IMR-90 (cell line): Measurements from ENCODE around the gene ANKRD42. TPM values are rescaled to one million over a fixed set of nuclear protein-coding genes. Genes with fewer than 3 reads are reported as not detected.

ENCODE experiments used
- ATAC-seq: fragments of 200-7000 bp; cut with Tn5 transposase; 2 replicates; pipeline ENCODE4 v1.9.1; 2020; ENCODE audit warnings: low read depth, mild to moderate bottlenecking, moderate library complexity
- BruUV-seq: library from RNA; stranded (reverse); fragments of 400-500 nt; replicated peaks from 2 replicates; lab custom pipeline; 2021; lab: Mats Ljungman, UMichigan
- CTCF ChIA-PET: fragments of 300-600 bp; formaldehyde crosslinking; extraction: SDS; loops from one replicate; lab custom pipeline; 2021; ENCODE audit warnings: antibody characterized with exemption; lab: Yijun Ruan, JAX
- POLR2A ChIA-PET: fragments of 300-600 bp; sonication (Branson Sonifier 250); formaldehyde crosslinking; loops from one replicate; lab custom pipeline; 2022; ENCODE audit warnings: antibody characterized with exemption; ENCODE audit not compliant: unreplicated experiment; lab: Charles Lee
- DNase-seq: peaks from one replicate; pipeline ENCODE4 v3.0.0; 2013
- H2AFZ ChIP-seq: replicated peaks from 2 replicates; pipeline ENCODE3; 2013; ENCODE audit warnings: low read length, mild to moderate bottlenecking; ENCODE audit not compliant: poor library complexity
- H2AK5ac ChIP-seq: 2 replicates; pipeline ENCODE4 v1.6.1; 2013; ENCODE audit warnings: low read depth, low read length, inconsistent platforms
- H2AK9ac ChIP-seq: replicated peaks from 2 replicates; pipeline ENCODE3; 2013; ENCODE audit warnings: mild to moderate bottlenecking, low read depth, low read length, moderate library complexity; ENCODE audit not compliant: poor library complexity
- H2BK120ac ChIP-seq: 2 replicates; pipeline ENCODE4 v1.6.1; 2013; ENCODE audit warnings: low read depth, low read length, inconsistent platforms
- H2BK15ac ChIP-seq: 3 replicates; pipeline ENCODE4 v1.6.1; 2013; ENCODE audit warnings: low read depth, low read length, inconsistent platforms
- H2BK20ac ChIP-seq: 2 replicates; pipeline ENCODE4 v1.6.1; 2013; ENCODE audit warnings: low read depth, mild to moderate bottlenecking, inconsistent platforms, low read length, moderate library complexity
- H2BK5ac ChIP-seq: 2 replicates; pipeline ENCODE4 v1.6.1; 2013; ENCODE audit warnings: mild to moderate bottlenecking, low read depth, low read length, inconsistent platforms; ENCODE audit not compliant: poor library complexity, severe bottlenecking
- H3K14ac ChIP-seq: replicated peaks from 2 replicates; pipeline ENCODE4 v1.6.1; 2013; ENCODE audit warnings: low read depth, low read length, inconsistent platforms
- H3K18ac ChIP-seq: 2 replicates; pipeline ENCODE4 v1.6.1; 2013; ENCODE audit warnings: low read depth, low read length, control low read depth
- H3K23ac ChIP-seq: 2 replicates; pipeline ENCODE4 v1.6.1; 2013; ENCODE audit warnings: low read depth, low read length, inconsistent platforms
- H3K27ac ChIP-seq: 2 replicates; pipeline ENCODE4 v1.5.1; 2013; ENCODE audit warnings: mild to moderate bottlenecking, control low read depth, low read length; ENCODE audit not compliant: insufficient read depth
- H3K27me3 ChIP-seq: 2 replicates; pipeline ENCODE4 v1.6.1; 2013; ENCODE audit warnings: low read length; ENCODE audit not compliant: control insufficient read depth, insufficient read depth
- H3K36me3 ChIP-seq: 2 replicates; pipeline ENCODE4 v1.6.1; 2013; ENCODE audit warnings: low read length, mixed read lengths; ENCODE audit not compliant: control insufficient read depth, insufficient read depth
- H3K4ac ChIP-seq: 2 replicates; pipeline ENCODE4 v1.6.1; 2013; ENCODE audit warnings: low read depth, low read length, inconsistent platforms
- H3K4me1 ChIP-seq: 2 replicates; pipeline ENCODE4 v1.6.1; 2013; ENCODE audit warnings: low read length, mixed read lengths; ENCODE audit not compliant: control insufficient read depth, insufficient read depth
- H3K4me2 ChIP-seq: 2 replicates; pipeline ENCODE4 v1.6.1; 2013; ENCODE audit warnings: low read depth, mild to moderate bottlenecking, control low read depth, low read length, moderate library complexity
- H3K4me3 ChIP-seq: 2 replicates; pipeline ENCODE4 v1.5.1; 2013; ENCODE audit warnings: low read depth, mild to moderate bottlenecking, control low read depth, low read length, moderate library complexity; ENCODE audit not compliant: insufficient read depth
- H3K56ac ChIP-seq: 2 replicates; pipeline ENCODE4 v1.6.1; 2013; ENCODE audit warnings: low read length, inconsistent platforms; ENCODE audit not compliant: insufficient read depth; ENCODE audit errors: extremely low read depth
- H3K79me1 ChIP-seq, 2 experiments: 2 replicates each; pipeline ENCODE4 v1.6.1; 2013; ENCODE audit warnings: low read length in 2 of 2, inconsistent platforms in 1 of 2, low read depth in 1 of 2
- H3K9ac ChIP-seq: 2 replicates; pipeline ENCODE4 v1.6.1; 2013; ENCODE audit warnings: low read depth, low read length, control low read depth
- H3K9me1 ChIP-seq: 2 replicates; pipeline ENCODE4 v1.6.1; 2013; ENCODE audit warnings: low read length, inconsistent platforms; ENCODE audit not compliant: insufficient read depth
- H3K9me3 ChIP-seq: 2 replicates; pipeline ENCODE4 v1.6.1; 2013; ENCODE audit warnings: low read length; ENCODE audit not compliant: control insufficient read depth, insufficient read depth
- H4K20me1 ChIP-seq: 2 replicates; pipeline ENCODE4 v1.6.1; 2013; ENCODE audit warnings: low read length, inconsistent platforms; ENCODE audit not compliant: insufficient read depth
- H4K5ac ChIP-seq: 2 replicates; pipeline ENCODE4 v1.6.1; 2013; ENCODE audit warnings: mild to moderate bottlenecking, low read depth, low read length, control low read depth
- H4K8ac ChIP-seq, 2 experiments: 2 replicates each; pipeline ENCODE4 v1.6.1; 2013; ENCODE audit warnings: low read depth in 2 of 2, low read length in 2 of 2, control low read depth in 1 of 2, inconsistent platforms in 1 of 2
- H4K91ac ChIP-seq: 2 replicates; pipeline ENCODE4 v1.6.1; 2013; ENCODE audit warnings: low read depth, low read length, inconsistent platforms; ENCODE audit not compliant: insufficient read depth
- BHLHE40 ChIP-seq: fragments of 150-350 bp; IDR thresholded peaks from 2 replicates; pipeline ENCODE4 v1.6.1; 2016; ENCODE audit warnings: mild to moderate bottlenecking, low read depth, low read length
- CEBPB ChIP-seq: IDR thresholded peaks from 2 replicates; pipeline ENCODE4 v1.6.1; 2012; ENCODE audit warnings: low read depth, low read length, improper control_type of control experiment
- CHD1 ChIP-seq: IDR thresholded peaks from 2 replicates; pipeline ENCODE4 v1.6.1; 2012; ENCODE audit warnings: low read depth, low read length, improper control_type of control experiment
- FOS ChIP-seq: fragments of 150-350 bp; IDR thresholded peaks from 2 replicates; pipeline ENCODE4 v1.6.1; 2016; ENCODE audit warnings: low read depth, low read length
- MAFK ChIP-seq: IDR thresholded peaks from 2 replicates; pipeline ENCODE4 v1.6.1; 2012; ENCODE audit warnings: low read depth, low read length, improper control_type of control experiment
- MAZ ChIP-seq: IDR thresholded peaks from 2 replicates; pipeline ENCODE4 v1.6.1; 2012; ENCODE audit warnings: low read depth, mild to moderate bottlenecking, low read length, improper control_type of control experiment, moderate library complexity, borderline replicate concordance
- MXI1 ChIP-seq: IDR thresholded peaks from 2 replicates; pipeline ENCODE4 v1.6.1; 2012; ENCODE audit warnings: low read depth, mild to moderate bottlenecking, low read length, moderate library complexity, borderline replicate concordance
- NFE2L2 ChIP-seq: fragments of 150-350 bp; IDR thresholded peaks from 2 replicates; pipeline ENCODE4 v1.6.1; 2016; ENCODE audit warnings: low read depth, mild to moderate bottlenecking, low read length
- POLR2A ChIP-seq: IDR thresholded peaks from 2 replicates; pipeline ENCODE4 v1.6.1; 2012; ENCODE audit warnings: mild to moderate bottlenecking, low read depth, low read length
- RAD21 ChIP-seq: IDR thresholded peaks from 2 replicates; pipeline ENCODE4 v1.6.1; 2012; ENCODE audit warnings: low read length, improper control_type of control experiment
- RCOR1 ChIP-seq: IDR thresholded peaks from 2 replicates; pipeline ENCODE4 v1.6.1; 2012; ENCODE audit warnings: mild to moderate bottlenecking, low read length, improper control_type of control experiment; ENCODE audit not compliant: insufficient replicate concordance
- RFX5 ChIP-seq: IDR thresholded peaks from 2 replicates; pipeline ENCODE4 v1.8.0; 2012; ENCODE audit warnings: low read depth, mild to moderate bottlenecking, low read length, moderate library complexity
- SMC3 ChIP-seq: fragments of 150-350 bp; IDR thresholded peaks from 2 replicates; pipeline ENCODE4 v1.6.1; 2016; ENCODE audit warnings: low read depth, mild to moderate bottlenecking, antibody characterized with exemption, low read length, moderate library complexity
- WGBS, 2 experiments: methylation state at CpG; one replicate each; pipeline versions ENCODE4 v1.1.5 to v1.1.7; 2013; ENCODE audit warnings: missing lambda C conversion rate in 2 of 2; ENCODE audit not compliant: insufficient read length in 1 of 2; ENCODE audit errors: extremely low coverage in 2 of 2; 5-methylcytosine and 5-hydroxymethylcytosine counted together
- dilution Hi-C: fragments of 300-500 bp; cut with HindIII; formaldehyde crosslinking; loops from one replicate; pipeline ENCODE4 v1.14.3; 2018; ENCODE audit warnings: low sequenced_read_pairs; ENCODE audit not compliant: unreplicated experiment
- in situ Hi-C: fragments of 300-500 bp; cut with MboI; formaldehyde crosslinking; loops from 3 replicates; pipeline ENCODE4 v1.14.3; 2019; ENCODE audit warnings: low sequenced_read_pairs, inconsistent platforms, mixed read lengths
- intact Hi-C: fragments of 100-400 bp; cut with micrococcal nuclease; formaldehyde crosslinking; loops from 2 replicates; pipeline ENCODE4 v1.10.0; 2022
- polyA plus RNA-seq, 3 experiments: library from polyadenylated mRNA; depleted of rRNA; stranded (reverse); fragments of >200 nt; gene quantifications; 2 replicates each; pipeline ENCODE4 v1.2.3, GENCODE V29; 2012; ENCODE audit warnings: low replicate concordance in 1 of 3
- total RNA-seq: library from RNA; depleted of rRNA; stranded (reverse); fragments of >200 nt; gene quantifications from 2 replicates; pipeline ENCODE4 v1.2.3, GENCODE V29; 2012
- TF ChIP-seq, protein P1 (sequence below): fragments of 150-350 bp; IDR thresholded peaks from 2 replicates; pipeline ENCODE4 v1.6.1; 2017; ENCODE audit warnings: mild to moderate bottlenecking, antibody characterized with exemption, low read length, low read depth
- TF ChIP-seq, protein P2 (sequence below): conservative IDR thresholded peaks from 2 replicates; pipeline ENCODE4 v1.5.1; 2012; ENCODE audit warnings: mild to moderate bottlenecking, low read depth, low read length, improper control_type of control experiment
- TF ChIP-seq, protein P3 (sequence below): fragments of 150-350 bp; IDR thresholded peaks from 2 replicates; pipeline ENCODE4 v1.6.1; 2016; ENCODE audit warnings: low read depth, mild to moderate bottlenecking, low read length, moderate library complexity, borderline replicate concordance

The ANKRD42 gene
- total and polyA plus RNA-seq, 2 of the 4 experiments (the other 2 are of a cell fraction) = 5.2 to 5.6 TPM

DNA sequence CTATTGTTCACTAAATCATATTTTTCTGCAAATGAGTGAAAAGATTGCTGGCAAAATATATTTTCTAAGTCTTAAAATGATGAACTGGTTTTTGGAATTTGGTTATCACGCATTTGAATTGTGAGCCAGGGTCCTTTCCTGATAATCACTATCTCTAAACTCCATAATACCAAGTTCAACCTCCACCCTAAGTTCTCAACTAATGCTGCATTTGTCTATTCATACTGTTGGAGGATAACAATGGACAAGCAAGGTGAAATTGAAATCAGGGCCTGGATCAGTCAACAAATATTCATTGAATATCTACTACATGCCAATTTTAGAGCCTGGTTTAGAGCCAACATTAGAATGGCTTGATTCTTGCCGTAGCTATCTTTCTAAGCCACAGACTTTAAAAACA, 41.2 kb upstream of the ANKRD42 start:
- WGBS, 2 experiments = no CpG with 5 or more reads among the region's 2 CpGs
- H3K9me1 ChIP-seq = no peaks in the 10 kb centered on the region
- no peak overlapping the region for H2BK120ac ChIP-seq
- H4K8ac ChIP-seq = no peak overlapping the region
- H3K18ac ChIP-seq = no peak overlapping the region
- H2AK9ac ChIP-seq = no peak overlapping the region
- no peak overlapping the region for H3K56ac ChIP-seq
- no peaks in the 10 kb centered on the region for H3K36me3 ChIP-seq
- DNase-seq (no peak), ATAC-seq (no peak)
- H4K91ac ChIP-seq = no peak overlapping the region
- H2BK20ac ChIP-seq = no peak overlapping the region
- no TSS peak for BruUV-seq
- dilution Hi-C loops = loop anchor here (25.0 kb wide), 1 partner anchor 90 kb away; the partner anchor contains the start of gene RAB30
- TF ChIP-seq SMC3 = no peak
- TF ChIP-seq MXI1 = no peak
- TF ChIP-seq, protein P1, sequence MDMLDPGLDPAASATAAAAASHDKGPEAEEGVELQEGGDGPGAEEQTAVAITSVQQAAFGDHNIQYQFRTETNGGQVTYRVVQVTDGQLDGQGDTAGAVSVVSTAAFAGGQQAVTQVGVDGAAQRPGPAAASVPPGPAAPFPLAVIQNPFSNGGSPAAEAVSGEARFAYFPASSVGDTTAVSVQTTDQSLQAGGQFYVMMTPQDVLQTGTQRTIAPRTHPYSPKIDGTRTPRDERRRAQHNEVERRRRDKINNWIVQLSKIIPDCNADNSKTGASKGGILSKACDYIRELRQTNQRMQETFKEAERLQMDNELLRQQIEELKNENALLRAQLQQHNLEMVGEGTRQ = no peak
- TF ChIP-seq, protein P2, sequence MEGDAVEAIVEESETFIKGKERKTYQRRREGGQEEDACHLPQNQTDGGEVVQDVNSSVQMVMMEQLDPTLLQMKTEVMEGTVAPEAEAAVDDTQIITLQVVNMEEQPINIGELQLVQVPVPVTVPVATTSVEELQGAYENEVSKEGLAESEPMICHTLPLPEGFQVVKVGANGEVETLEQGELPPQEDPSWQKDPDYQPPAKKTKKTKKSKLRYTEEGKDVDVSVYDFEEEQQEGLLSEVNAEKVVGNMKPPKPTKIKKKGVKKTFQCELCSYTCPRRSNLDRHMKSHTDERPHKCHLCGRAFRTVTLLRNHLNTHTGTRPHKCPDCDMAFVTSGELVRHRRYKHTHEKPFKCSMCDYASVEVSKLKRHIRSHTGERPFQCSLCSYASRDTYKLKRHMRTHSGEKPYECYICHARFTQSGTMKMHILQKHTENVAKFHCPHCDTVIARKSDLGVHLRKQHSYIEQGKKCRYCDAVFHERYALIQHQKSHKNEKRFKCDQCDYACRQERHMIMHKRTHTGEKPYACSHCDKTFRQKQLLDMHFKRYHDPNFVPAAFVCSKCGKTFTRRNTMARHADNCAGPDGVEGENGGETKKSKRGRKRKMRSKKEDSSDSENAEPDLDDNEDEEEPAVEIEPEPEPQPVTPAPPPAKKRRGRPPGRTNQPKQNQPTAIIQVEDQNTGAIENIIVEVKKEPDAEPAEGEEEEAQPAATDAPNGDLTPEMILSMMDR = no peak
- TF ChIP-seq FOS = no peak
- no peak for TF ChIP-seq MAFK
- no peak for TF ChIP-seq CEBPB
- no peak for TF ChIP-seq CHD1
- TF ChIP-seq RCOR1 = no peak
- no peak for TF ChIP-seq RFX5
- TF ChIP-seq RAD21 = no peak
- no peak for TF ChIP-seq MAZ
- TF ChIP-seq NFE2L2 = no peak
- no peak for TF ChIP-seq BHLHE40
- TF ChIP-seq, protein P3, sequence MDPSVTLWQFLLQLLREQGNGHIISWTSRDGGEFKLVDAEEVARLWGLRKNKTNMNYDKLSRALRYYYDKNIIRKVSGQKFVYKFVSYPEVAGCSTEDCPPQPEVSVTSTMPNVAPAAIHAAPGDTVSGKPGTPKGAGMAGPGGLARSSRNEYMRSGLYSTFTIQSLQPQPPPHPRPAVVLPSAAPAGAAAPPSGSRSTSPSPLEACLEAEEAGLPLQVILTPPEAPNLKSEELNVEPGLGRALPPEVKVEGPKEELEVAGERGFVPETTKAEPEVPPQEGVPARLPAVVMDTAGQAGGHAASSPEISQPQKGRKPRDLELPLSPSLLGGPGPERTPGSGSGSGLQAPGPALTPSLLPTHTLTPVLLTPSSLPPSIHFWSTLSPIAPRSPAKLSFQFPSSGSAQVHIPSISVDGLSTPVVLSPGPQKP = no peak
- no peak for TF ChIP-seq POLR2A
- no peak overlapping the region for H2BK5ac ChIP-seq
- H3K79me1 ChIP-seq = no peaks in the 10 kb centered on the region
- H4K5ac ChIP-seq = no peak overlapping the region
- H3K14ac ChIP-seq = no peak overlapping the region
- H2AK5ac ChIP-seq = no peak overlapping the region
- in situ Hi-C loops = no loop called here
- peaks cover 2% of the 10 kb centered on the region; the same call in 1 of the 2 replicates for H4K20me1 ChIP-seq
- ChIA-PET POLR2A (no interaction called here), CTCF (no interaction called here)
- intact Hi-C loops = no loop called here
- no peak overlapping the region for H3K4me3 ChIP-seq
- no peak overlapping the region for H3K4ac ChIP-seq
- no peak overlapping the region for H3K27ac ChIP-seq
- H3K27me3 ChIP-seq = peaks cover 4% of the 10 kb centered on the region; the same call in 1 of the 2 replicates
- H3K4me1 ChIP-seq = no peaks in the 10 kb centered on the region
- no peak overlapping the region for H3K9ac ChIP-seq
- no peak overlapping the region for H3K4me2 ChIP-seq
- H3K9me3 ChIP-seq = no peaks in the 10 kb centered on the region
- H2BK15ac ChIP-seq = no peak overlapping the region
- no peak overlapping the region for H2AFZ ChIP-seq
- H3K23ac ChIP-seq = no peak overlapping the region
